Pancreas (tissue), 10 donors: ENCODE measurements around the gene PABPN1L. TPM values are rescaled to one million over a fixed set of nuclear protein-coding genes. Genes with fewer than 3 reads are reported as not detected.

Experiments used
- ATAC-seq, 4 donors: fragments of 200-7000 bp; cut with Tn5 transposase; one replicate each; pipeline versions ENCODE4 v1.8.0 to v1.9.1; 2020; ENCODE audit warnings: mild to moderate bottlenecking in 4 of 4, moderate library complexity in 4 of 4
- DNase-seq, 6 donors: peaks; one replicate each; pipeline ENCODE4 v3.0.0-alpha.2; 2020
- FAIRE-seq: peaks from 2 replicates; lab custom pipeline; 2012; peaks lifted over from hg19 to GRCh38; lab: Jason Lieb, UNC
- H3K27ac ChIP-seq, 4 donors: fragments of 200-600 bp; sonication (generic); 1 replicate in 3 of 4; 2 replicates in 1 of 4; pipeline versions ENCODE4 v1.5.0 to v1.8.0; 2020
- H3K27me3 ChIP-seq, 4 donors: fragments of 200-600 bp; one replicate each; pipeline ENCODE4 v1.8.0; 2021
- H3K36me3 ChIP-seq, 3 donors: fragments of 200-600 bp; sonication (generic) in 1 of 3; one replicate each; pipeline versions ENCODE4 v1.5.0 to v1.8.0; 2020 to 2021
- H3K4me1 ChIP-seq, 3 donors: fragments of 200-600 bp; one replicate each; pipeline ENCODE4 v1.8.0; 2021
- H3K4me3 ChIP-seq, 4 donors: fragments of 200-600 bp; sonication (generic) in 2 of 4; one replicate each; pipeline versions ENCODE4 v1.5.0 to v1.8.0; 2020 to 2021
- H3K9me3 ChIP-seq, 4 donors: fragments of 200-600 bp; one replicate each; pipeline ENCODE4 v1.8.0; 2021
- WGBS, 2 donors: extraction: QIAGEN DNeasy Blood & Tissue Kit; methylation state at CpG; one replicate each; pipeline ENCODE4 v1.1.7; 2013; 5-methylcytosine and 5-hydroxymethylcytosine counted together
- intact Hi-C, 3 donors: fragments of 100-400 bp; cut with DNase I; formaldehyde crosslinking; loops; one replicate each; pipeline versions ENCODE4 v1.11.1 to v1.14.2; 2022
- polyA plus RNA-seq, 2 donors: library from polyadenylated mRNA; stranded (reverse); fragments of 200-250 nt; gene quantifications; one replicate each; pipeline ENCODE4 v1.2.3, GENCODE V29; 2013
- total RNA-seq, 6 donors: library from RNA; stranded (reverse); fragmentation: NEBNext Ultra II Directional in 4 of 6; extraction: Animal tissue kit (Norgen Biotek cat#: 25700) in 4 of 6; gene quantifications; one replicate each; pipeline versions ENCODE4 v1.2.1 to v1.2.4, GENCODE V29; 2021 to 2023
- TF ChIP-seq, protein P1 (sequence below), 4 donors: fragments of 200-600 bp; sonication (generic) in 3 of 4; IDR thresholded peaks; one replicate each; pipeline versions ENCODE4 v1.5.0 to v1.8.0; 2021; ENCODE audit warnings: antibody characterized with exemption in 4 of 4
- donor health status: healthy with polysubstance abuse.
- donor health status: DM: no; HTN: no; CAD: no; lungs with moderate emphysema.
- donor health status: DM: no; HTN: no; CAD: no.
- donor health status: control.
- donor health status: control.
- donor health status: Bipolar disorder and iron deficiency.
- donor health status: DM: yes; HTN: yes; CAD: no.
- donor health status: DM: no; HTN: no; CAD: no.
- donor health status: DM: no; HTN: no; CAD: no.
- donor health status: DM: yes; HTN: yes; CAD: no.

The PABPN1L gene
- total and polyA plus RNA-seq, 8 donors, result 0.23 to 0.65 (median 0.35) TPM; not detected in 3

DNA sequence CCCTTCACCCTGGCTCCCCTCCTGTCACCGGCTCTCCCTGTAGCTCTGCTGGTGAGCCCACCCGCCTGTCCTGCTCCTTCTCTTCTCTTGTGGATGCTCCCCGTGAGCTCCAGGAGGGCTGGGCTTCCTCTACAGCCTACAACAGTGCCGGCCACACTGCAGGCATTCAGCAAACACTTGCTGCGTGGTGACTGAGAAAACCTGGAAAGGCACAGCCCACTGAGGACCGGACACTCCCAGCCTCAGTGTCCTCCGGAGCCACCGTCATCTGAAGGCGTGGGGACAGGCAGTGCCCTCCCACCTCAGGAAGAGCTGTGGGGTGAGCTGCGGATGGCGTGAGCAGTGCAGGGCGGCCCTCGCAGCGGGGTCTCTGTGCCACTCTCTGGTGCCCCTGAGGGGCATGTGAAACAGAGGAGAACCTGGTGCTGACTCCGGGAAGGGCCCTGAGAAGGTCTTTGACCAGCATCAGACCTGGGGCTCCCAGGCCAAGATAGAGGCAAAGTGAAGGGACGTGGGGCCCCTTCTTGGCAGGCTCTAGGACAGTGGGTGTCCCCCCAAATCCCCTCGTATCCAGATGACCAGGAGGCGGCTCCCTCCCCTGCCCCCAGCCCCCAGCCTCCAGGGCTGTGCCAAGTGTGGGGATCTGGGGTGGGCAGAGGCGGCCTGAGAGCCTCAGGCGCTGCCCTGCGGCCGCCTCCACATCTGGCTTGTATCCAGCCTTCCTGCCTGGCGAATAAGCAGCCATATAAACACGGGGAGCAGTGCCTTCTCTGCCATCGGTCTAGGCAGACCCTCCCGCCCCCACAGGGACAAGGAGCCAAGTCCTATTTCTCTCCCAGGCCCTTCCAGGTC lies 44.0 kb upstream of the PABPN1L start:
- no peaks in the 10 kb centered on the region for H3K36me3 ChIP-seq
- intact Hi-C loops, result no loop called here
- TF ChIP-seq, protein P1, sequence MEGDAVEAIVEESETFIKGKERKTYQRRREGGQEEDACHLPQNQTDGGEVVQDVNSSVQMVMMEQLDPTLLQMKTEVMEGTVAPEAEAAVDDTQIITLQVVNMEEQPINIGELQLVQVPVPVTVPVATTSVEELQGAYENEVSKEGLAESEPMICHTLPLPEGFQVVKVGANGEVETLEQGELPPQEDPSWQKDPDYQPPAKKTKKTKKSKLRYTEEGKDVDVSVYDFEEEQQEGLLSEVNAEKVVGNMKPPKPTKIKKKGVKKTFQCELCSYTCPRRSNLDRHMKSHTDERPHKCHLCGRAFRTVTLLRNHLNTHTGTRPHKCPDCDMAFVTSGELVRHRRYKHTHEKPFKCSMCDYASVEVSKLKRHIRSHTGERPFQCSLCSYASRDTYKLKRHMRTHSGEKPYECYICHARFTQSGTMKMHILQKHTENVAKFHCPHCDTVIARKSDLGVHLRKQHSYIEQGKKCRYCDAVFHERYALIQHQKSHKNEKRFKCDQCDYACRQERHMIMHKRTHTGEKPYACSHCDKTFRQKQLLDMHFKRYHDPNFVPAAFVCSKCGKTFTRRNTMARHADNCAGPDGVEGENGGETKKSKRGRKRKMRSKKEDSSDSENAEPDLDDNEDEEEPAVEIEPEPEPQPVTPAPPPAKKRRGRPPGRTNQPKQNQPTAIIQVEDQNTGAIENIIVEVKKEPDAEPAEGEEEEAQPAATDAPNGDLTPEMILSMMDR (IDR thresholded peaks at IDR 0.05), result no peak
- DNase-seq (no peak), ATAC-seq (peak in 3 of 4 donors; percentile 4 to 17 (median 11)), FAIRE-seq (no peak)
- peak overlapping the region; percentile 4 to 51 (median 36) for H3K27ac ChIP-seq
- no peak overlapping the region for H3K4me3 ChIP-seq
- no peaks in the 10 kb centered on the region for H3K27me3 ChIP-seq
- H3K4me1 ChIP-seq, result peaks cover 0 to 20% (median 20%) of the 10 kb centered on the region in 3 donors
- H3K9me3 ChIP-seq, result no peaks in the 10 kb centered on the region
- 55 to 67% methylated on average over 25 to 26 of the region's 26 CpGs for WGBS, 2 donors

DNA sequence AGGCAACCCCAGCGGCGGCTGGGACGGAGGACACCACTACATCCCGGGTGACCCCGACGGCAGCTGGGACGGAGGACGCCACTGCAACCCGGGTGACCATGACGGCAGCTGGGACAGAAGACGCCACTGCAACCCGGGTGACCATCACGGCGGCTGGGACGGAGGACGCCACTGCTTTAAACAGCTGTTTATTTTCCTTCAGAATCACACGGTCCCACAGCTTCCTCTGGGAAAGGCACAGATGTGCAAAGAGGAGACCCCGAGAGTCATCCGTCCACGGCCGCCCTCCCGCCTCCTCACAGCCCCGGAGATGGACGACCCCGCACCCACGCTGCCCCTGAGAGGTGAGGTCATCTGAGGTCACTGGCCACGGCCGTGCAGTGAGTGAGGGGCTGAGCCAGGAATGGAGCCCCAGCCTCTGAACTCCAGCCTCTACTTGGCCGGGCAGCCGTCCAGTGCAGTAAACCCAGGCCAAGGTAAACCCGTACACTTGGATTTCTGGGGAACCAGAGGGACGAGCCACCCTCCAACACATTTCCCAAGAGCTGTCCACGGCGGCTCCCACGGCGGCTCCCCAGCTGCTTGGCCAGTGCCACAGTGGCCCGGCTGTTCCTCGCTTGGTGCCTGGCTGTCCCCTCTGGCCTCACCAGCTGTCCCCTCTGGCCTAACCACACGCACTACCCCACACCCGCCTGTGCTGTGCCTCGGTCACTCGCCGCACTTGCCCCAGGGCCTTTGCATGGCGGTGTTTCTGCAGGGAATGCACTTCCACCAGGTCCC lies 43.2 kb upstream of the PABPN1L start:
- Histone ChIP-seq H3K4me1 (peaks cover 0 to 20% (median 20%) of the 10 kb centered on the region in 3 donors), H3K9me3 (no peaks in the 10 kb centered on the region), H3K36me3 (no peaks in the 10 kb centered on the region), H3K27ac (peak overlapping the region; percentile 4 to 51 (median 36)), H3K4me3 (no peak overlapping the region), H3K27me3 (no peaks in the 10 kb centered on the region)
- FAIRE-seq (no peak), DNase-seq (peak in 5 of 6 donors; percentile 43 to 84 (median 72)), ATAC-seq (peak; percentile 73 to 80 (median 76))
- intact Hi-C loops, result no loop called here
- WGBS, 2 donors, result 26 to 44% methylated on average over 40 to 44 of the region's 44 CpGs
- TF ChIP-seq, protein P1 (IDR thresholded peaks at IDR 0.05), result no peak

DNA sequence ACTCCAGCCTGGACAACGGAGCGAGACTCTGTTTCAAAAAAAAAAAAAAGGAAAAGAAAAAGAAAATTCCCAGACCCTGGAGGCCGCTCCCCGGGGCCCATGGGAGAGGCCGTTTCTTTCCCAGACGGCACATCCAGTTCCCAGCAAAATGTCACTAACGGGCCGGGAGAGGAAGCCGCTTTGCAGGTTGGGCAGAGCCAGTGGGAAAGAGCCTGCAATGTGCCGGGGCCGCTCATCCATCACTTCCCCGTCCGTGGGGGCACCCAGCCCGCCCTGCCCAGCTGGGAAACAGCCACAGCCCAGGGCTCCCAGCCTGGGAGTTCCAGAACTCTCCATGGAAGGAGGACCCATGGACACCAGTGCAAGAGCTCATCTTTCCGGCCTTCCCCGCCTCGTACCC lies 41.8 kb upstream of the PABPN1L start:
- no peaks in the 10 kb centered on the region for H3K36me3 ChIP-seq

DNA sequence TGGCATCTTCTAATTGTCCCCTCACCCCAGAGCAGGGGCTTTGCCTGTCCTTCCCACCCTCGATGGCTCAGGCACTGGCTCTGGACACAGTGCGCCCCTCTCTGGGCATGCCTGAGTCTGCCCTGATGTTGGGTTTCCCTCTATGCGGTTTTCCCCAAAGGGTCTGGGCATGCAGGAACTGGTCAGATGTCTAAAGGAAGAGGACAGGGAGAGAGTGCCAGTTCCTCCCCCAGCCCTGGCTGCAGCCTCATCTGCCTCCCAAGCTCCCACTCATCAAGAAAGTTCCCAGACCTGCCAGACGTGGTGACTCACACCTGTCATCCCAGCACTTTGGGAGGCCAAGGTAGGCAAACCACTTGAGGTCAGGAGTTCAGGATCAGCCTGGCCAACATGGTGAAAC lies 41.3 kb upstream of the PABPN1L start:
- Histone ChIP-seq H3K36me3 (no peaks in the 10 kb centered on the region), H3K4me1 (peaks cover 0 to 20% (median 20%) of the 10 kb centered on the region in 3 donors), H3K27ac (no peak overlapping the region), H3K4me3 (no peak overlapping the region), H3K9me3 (no peaks in the 10 kb centered on the region), H3K27me3 (no peaks in the 10 kb centered on the region)
- no peak for FAIRE-seq
- ATAC-seq, result no peak
- TF ChIP-seq, protein P1 (IDR thresholded peaks at IDR 0.05), result no peak
- WGBS, 2 donors, result 80% methylated on average over 4 of the region's 4 CpGs
- intact Hi-C loops, result no loop called here
- no peak for DNase-seq

More for the DNA sequence above, 41.8 kb upstream of the PABPN1L start:
- H3K27ac ChIP-seq, result no peak overlapping the region
- no peaks in the 10 kb centered on the region for H3K9me3 ChIP-seq
- H3K4me1 ChIP-seq, result peaks cover 0 to 20% (median 20%) of the 10 kb centered on the region in 3 donors
- FAIRE-seq (no peak), ATAC-seq (no peak), DNase-seq (no peak)
- no peak overlapping the region for H3K4me3 ChIP-seq
- H3K27me3 ChIP-seq, result no peaks in the 10 kb centered on the region
- TF ChIP-seq, protein P1 (IDR thresholded peaks at IDR 0.05), result no peak
- 86 to 88% methylated on average over 17 of the region's 17 CpGs for WGBS, 2 donors
- intact Hi-C loops, result no loop called here
